Measurements from ENCODE around the gene ESR1.
"Not testable (repeated sequence)": the region's sequence is repeated elsewhere in the genome, so short reads cannot be mapped to it uniquely, and the experiment has no call there.

ESR1 gene

DNA sequence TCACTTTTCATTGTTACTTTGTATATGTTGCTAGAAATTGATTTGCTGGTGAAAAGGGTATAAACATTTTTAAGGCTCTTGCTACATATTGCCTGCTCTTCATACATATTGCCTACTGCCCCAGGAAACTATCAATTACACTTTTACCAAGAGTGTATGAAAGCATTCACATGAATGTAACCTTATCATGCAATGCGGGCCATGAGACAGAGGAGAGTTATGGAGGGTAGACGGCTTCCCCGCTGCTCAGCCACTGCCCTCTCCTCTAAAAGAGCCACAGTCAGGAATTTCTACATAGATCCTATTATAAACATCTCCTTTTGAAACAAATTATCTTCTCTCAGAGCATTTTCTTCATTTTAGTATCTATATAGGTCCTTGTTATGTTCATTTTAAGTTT is 264.4 kb downstream of the ESR1 start:
- Histone ChIP-seq H3K36me3 (peaks cover 0 to 12% (median 0%) of the 10 kb centered on the region in 3 donors), H3K4me3 (no peak overlapping the region), H3K9me3 (peaks cover 0 to 8% (median 5%) of the 10 kb centered on the region in 3 donors), H3K27me3 (no peaks in the 10 kb centered on the region), H3K4me1 (peaks cover 0 to 22% (median 17%) of the 10 kb centered on the region in 4 donors), H3K27ac (no peak overlapping the region)
- TF ChIP-seq, protein P1, sequence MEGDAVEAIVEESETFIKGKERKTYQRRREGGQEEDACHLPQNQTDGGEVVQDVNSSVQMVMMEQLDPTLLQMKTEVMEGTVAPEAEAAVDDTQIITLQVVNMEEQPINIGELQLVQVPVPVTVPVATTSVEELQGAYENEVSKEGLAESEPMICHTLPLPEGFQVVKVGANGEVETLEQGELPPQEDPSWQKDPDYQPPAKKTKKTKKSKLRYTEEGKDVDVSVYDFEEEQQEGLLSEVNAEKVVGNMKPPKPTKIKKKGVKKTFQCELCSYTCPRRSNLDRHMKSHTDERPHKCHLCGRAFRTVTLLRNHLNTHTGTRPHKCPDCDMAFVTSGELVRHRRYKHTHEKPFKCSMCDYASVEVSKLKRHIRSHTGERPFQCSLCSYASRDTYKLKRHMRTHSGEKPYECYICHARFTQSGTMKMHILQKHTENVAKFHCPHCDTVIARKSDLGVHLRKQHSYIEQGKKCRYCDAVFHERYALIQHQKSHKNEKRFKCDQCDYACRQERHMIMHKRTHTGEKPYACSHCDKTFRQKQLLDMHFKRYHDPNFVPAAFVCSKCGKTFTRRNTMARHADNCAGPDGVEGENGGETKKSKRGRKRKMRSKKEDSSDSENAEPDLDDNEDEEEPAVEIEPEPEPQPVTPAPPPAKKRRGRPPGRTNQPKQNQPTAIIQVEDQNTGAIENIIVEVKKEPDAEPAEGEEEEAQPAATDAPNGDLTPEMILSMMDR (IDR thresholded peaks at IDR 0.05): no peak
- no peak for DNase-seq
- intact Hi-C loops (cut with DNase I; ENCODE audit: low total_unique reads): no loop called here

DNA sequence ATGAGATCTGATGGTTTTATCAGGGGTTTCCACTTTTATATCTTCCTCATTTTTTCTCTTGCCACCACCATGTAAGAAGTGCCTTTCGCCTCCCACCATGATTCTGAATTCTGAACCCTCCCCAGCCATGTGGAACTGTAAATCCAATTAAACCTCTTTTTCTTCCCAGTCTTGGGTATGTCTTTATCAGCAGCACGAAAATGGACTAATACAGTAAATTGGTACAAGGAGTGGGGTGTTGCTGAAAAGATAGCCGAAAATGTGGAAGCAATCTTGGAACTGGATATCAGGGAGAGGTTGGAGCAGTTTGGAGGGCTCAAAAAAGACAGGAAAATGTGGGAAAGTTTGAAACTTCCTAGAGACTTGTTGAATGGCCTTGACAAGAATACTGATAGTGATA is 268.8 kb downstream of the ESR1 start:
- DNase-seq; H3K27me3 ChIP-seq; H3K4me3 ChIP-seq; H3K27ac ChIP-seq; H3K9me3 ChIP-seq; intact Hi-C loops (cut with DNase I; ENCODE audit: low total_unique reads): not testable (repeated sequence)
- H3K36me3 ChIP-seq: peaks cover 0 to 12% (median 0%) of the 10 kb centered on the region in 3 donors
- H3K4me1 ChIP-seq: peaks cover 0 to 22% (median 17%) of the 10 kb centered on the region in 4 donors

GRCh38 chr6:152078001-152078400 is 270.5 kb downstream of the ESR1 start:
- H3K27ac ChIP-seq: no peak overlapping the region
- intact Hi-C loops (cut with DNase I; ENCODE audit: low total_unique reads): no loop called here
- H3K4me1 ChIP-seq: peaks cover 0 to 10% (median 4%) of the 10 kb centered on the region in 4 donors
- no peak for DNase-seq
- H3K9me3 ChIP-seq: peaks cover 0 to 8% (median 5%) of the 10 kb centered on the region in 3 donors
- H3K36me3 ChIP-seq: peaks cover 0 to 12% (median 0%) of the 10 kb centered on the region in 3 donors
- TF ChIP-seq, protein P1 (IDR thresholded peaks at IDR 0.05): no peak
- no peaks in the 10 kb centered on the region for H3K27me3 ChIP-seq
- H3K4me3 ChIP-seq: no peak overlapping the region

GRCh38 chr6:152078804-152079203 is 271.3 kb downstream of the ESR1 start:
- peaks cover 0 to 8% (median 5%) of the 10 kb centered on the region in 3 donors for H3K9me3 ChIP-seq
- no peaks in the 10 kb centered on the region for H3K27me3 ChIP-seq
- H3K4me3 ChIP-seq: no peak overlapping the region
- peaks cover 0 to 2% (median 0%) of the 10 kb centered on the region in 4 donors for H3K4me1 ChIP-seq
- H3K36me3 ChIP-seq: peaks cover 0 to 12% (median 0%) of the 10 kb centered on the region in 3 donors
- TF ChIP-seq, protein P1 (IDR thresholded peaks at IDR 0.05): no peak
- DNase-seq: no peak
- H3K27ac ChIP-seq: no peak overlapping the region
- intact Hi-C loops (cut with DNase I; ENCODE audit: low total_unique reads): no loop called here

- H3K4me1 ChIP-seq: peaks cover 0 to 10% (median 9%) of the 10 kb centered on the region in 4 donors
- no peaks in the 10 kb centered on the region for H3K36me3 ChIP-seq
- no peak for DNase-seq
- intact Hi-C loops (cut with DNase I; ENCODE audit: low total_unique reads): no loop called here
- H3K9me3 ChIP-seq: no peaks in the 10 kb centered on the region
- H3K27me3 ChIP-seq: no peaks in the 10 kb centered on the region
- no peak overlapping the region for H3K27ac ChIP-seq
- no peak overlapping the region for H3K4me3 ChIP-seq
- TF ChIP-seq, protein P1 (IDR thresholded peaks at IDR 0.05): no peak
Measured at GRCh38 chr6:152085451-152085921, 278.0 kb downstream of the ESR1 start.

GRCh38 chr6:152086223-152086873 is 278.9 kb downstream of the ESR1 start:
- Histone ChIP-seq H3K4me1 (peaks cover 0 to 19% (median 12%) of the 10 kb centered on the region in 4 donors), H3K27ac (no peak overlapping the region), H3K4me3 (no peak overlapping the region), H3K27me3 (no peaks in the 10 kb centered on the region), H3K36me3 (no peaks in the 10 kb centered on the region), H3K9me3 (no peaks in the 10 kb centered on the region)
- DNase-seq: no peak
- intact Hi-C loops (cut with DNase I; ENCODE audit: low total_unique reads): no loop called here
- TF ChIP-seq, protein P1 (IDR thresholded peaks at IDR 0.05): no peak
